ENCODE data around the gene GZMM. TPM values are rescaled to one million over a fixed set of nuclear protein-coding genes. Genes with fewer than 3 reads are reported as not detected.

Gene GZMM
- total and polyA plus RNA-seq, 2 of the 13 experiments (the other 11 are each of a cell fraction or from before 2014, with no cell fraction given), result 0.07 TPM; not detected in 1

DNA sequence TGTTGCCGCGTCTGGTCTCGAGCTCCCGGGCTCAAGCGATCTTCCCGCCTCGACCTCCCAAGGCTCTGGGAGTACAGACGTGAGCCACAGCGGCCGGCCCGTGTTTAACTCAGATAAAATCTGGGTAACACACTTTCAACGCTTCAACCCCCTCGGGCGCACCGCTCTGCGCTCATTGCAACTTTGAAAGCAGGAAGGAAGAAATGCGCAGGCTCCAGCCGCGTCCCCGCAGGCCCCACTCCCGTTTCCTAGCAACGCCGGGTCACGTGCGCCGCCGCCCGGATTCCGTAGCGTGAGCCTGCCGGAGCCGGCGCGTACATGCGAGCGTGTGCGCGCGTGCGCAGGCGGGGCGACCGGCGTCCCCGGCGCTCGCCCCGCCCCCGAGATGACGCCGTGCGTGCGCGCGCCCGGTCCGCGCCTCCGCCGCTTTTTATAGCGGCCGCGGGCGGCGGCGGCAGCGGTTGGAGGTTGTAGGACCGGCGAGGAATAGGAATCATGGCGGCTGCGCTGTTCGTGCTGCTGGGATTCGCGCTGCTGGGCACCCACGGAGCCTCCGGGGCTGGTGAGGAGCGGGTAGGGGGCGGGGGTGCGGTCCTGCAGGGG lies 28.4 kb downstream of the GZMM start, which contains the start of gene BSG (continued):
- TF ChIP-seq BCL3 (CRISPR knock-in tag; IDR thresholded peaks at IDR 0.05) (peak; percentile 61; the same call in 1 of the 2 replicates), GABPB1 (CRISPR knock-in tag; IDR thresholded peaks at IDR 0.05) (peak; percentile 53), RAD21 (CRISPR knock-in tag; IDR thresholded peaks at IDR 0.05) (peak; percentile 70), IKZF4 (CRISPR knock-in tag; IDR thresholded peaks at IDR 0.05; ENCODE audit: borderline replicate concordance, low read depth, not compliant biosample characterization) (peak; percentile 85), ZNF788 (CRISPR knock-in tag; IDR thresholded peaks at IDR 0.05; ENCODE audit: borderline replicate concordance) (peak; percentile 10; the same call in 1 of the 2 replicates), ZIK1 (CRISPR knock-in tag; IDR thresholded peaks at IDR 0.05; ENCODE audit: borderline replicate concordance, low read depth) (no peak; the same call in 1 of the 2 replicates), DMAP1 (CRISPR knock-in tag; IDR thresholded peaks at IDR 0.05) (peak; percentile 47; the same call in 1 of the 2 replicates), TMF1 (CRISPR knock-in tag; IDR thresholded peaks at IDR 0.05; ENCODE audit: low read depth) (peak; percentile 71; the same call in 1 of the 2 replicates), JUN (CRISPR knock-in tag; IDR thresholded peaks at IDR 0.05) (0 out of 2 replicates have a peak, but pooled peaks have one; percentile 31), SRSF1 (optimal IDR thresholded peaks at IDR 0.05; ENCODE audit: low read depth, low read length) (no peak), KMT2B (CRISPR knock-in tag; IDR thresholded peaks at IDR 0.05) (0 out of 2 replicates have a peak, but pooled peaks have one; percentile 32), MED1 (CRISPR knock-in tag; IDR thresholded peaks at IDR 0.05) (peak; percentile 71), TP53 (CRISPR knock-in tag; conservative IDR thresholded peaks at IDR 0.05) (0 out of 2 replicates have a peak, but pooled peaks have one; percentile 33), FOXK1 (CRISPR knock-in tag; IDR thresholded peaks at IDR 0.05; ENCODE audit: borderline replicate concordance, low read depth) (no peak), SRSF9 (IDR thresholded peaks at IDR 0.05; ENCODE audit: borderline replicate concordance, insufficient read depth, low read depth, low read length, poor library complexity, severe bottlenecking) (no peak), U2AF1 (optimal IDR thresholded peaks at IDR 0.05; ENCODE audit: low read depth, low read length) (no peak)
- TF ChIP-seq, protein P1, sequence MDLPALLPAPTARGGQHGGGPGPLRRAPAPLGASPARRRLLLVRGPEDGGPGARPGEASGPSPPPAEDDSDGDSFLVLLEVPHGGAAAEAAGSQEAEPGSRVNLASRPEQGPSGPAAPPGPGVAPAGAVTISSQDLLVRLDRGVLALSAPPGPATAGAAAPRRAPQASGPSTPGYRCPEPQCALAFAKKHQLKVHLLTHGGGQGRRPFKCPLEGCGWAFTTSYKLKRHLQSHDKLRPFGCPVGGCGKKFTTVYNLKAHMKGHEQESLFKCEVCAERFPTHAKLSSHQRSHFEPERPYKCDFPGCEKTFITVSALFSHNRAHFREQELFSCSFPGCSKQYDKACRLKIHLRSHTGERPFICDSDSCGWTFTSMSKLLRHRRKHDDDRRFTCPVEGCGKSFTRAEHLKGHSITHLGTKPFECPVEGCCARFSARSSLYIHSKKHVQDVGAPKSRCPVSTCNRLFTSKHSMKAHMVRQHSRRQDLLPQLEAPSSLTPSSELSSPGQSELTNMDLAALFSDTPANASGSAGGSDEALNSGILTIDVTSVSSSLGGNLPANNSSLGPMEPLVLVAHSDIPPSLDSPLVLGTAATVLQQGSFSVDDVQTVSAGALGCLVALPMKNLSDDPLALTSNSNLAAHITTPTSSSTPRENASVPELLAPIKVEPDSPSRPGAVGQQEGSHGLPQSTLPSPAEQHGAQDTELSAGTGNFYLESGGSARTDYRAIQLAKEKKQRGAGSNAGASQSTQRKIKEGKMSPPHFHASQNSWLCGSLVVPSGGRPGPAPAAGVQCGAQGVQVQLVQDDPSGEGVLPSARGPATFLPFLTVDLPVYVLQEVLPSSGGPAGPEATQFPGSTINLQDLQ (CRISPR knock-in tag; IDR thresholded peaks at IDR 0.05), result no peak
- TF ChIP-seq, protein P2, sequence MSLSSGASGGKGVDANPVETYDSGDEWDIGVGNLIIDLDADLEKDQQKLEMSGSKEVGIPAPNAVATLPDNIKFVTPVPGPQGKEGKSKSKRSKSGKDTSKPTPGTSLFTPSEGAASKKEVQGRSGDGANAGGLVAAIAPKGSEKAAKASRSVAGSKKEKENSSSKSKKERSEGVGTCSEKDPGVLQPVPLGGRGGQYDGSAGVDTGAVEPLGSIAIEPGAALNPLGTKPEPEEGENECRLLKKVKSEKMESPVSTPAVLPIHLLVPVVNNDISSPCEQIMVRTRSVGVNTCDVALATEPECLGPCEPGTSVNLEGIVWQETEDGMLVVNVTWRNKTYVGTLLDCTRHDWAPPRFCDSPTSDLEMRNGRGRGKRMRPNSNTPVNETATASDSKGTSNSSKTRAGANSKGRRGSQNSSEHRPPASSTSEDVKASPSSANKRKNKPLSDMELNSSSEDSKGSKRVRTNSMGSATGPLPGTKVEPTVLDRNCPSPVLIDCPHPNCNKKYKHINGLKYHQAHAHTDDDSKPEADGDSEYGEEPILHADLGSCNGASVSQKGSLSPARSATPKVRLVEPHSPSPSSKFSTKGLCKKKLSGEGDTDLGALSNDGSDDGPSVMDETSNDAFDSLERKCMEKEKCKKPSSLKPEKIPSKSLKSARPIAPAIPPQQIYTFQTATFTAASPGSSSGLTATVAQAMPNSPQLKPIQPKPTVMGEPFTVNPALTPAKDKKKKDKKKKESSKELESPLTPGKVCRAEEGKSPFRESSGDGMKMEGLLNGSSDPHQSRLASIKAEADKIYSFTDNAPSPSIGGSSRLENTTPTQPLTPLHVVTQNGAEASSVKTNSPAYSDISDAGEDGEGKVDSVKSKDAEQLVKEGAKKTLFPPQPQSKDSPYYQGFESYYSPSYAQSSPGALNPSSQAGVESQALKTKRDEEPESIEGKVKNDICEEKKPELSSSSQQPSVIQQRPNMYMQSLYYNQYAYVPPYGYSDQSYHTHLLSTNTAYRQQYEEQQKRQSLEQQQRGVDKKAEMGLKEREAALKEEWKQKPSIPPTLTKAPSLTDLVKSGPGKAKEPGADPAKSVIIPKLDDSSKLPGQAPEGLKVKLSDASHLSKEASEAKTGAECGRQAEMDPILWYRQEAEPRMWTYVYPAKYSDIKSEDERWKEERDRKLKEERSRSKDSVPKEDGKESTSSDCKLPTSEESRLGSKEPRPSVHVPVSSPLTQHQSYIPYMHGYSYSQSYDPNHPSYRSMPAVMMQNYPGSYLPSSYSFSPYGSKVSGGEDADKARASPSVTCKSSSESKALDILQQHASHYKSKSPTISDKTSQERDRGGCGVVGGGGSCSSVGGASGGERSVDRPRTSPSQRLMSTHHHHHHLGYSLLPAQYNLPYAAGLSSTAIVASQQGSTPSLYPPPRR (CRISPR knock-in tag; IDR thresholded peaks at IDR 0.05; ENCODE audit: borderline replicate concordance), result 0 out of 2 replicates have a peak, but pooled peaks have one; percentile 28
- TF ChIP-seq, protein P3, sequence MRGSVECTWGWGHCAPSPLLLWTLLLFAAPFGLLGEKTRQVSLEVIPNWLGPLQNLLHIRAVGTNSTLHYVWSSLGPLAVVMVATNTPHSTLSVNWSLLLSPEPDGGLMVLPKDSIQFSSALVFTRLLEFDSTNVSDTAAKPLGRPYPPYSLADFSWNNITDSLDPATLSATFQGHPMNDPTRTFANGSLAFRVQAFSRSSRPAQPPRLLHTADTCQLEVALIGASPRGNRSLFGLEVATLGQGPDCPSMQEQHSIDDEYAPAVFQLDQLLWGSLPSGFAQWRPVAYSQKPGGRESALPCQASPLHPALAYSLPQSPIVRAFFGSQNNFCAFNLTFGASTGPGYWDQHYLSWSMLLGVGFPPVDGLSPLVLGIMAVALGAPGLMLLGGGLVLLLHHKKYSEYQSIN (CRISPR knock-in tag; IDR thresholded peaks at IDR 0.05; ENCODE audit: borderline replicate concordance), result no peak

Measured in HepG2 (cell line).